Measurements from ENCODE around the gene CBX5. TPM values are rescaled to one million over a fixed set of nuclear protein-coding genes. Genes with fewer than 3 reads are reported as not detected.

Gene CBX5
- total and polyA plus RNA-seq, 10 of the 15 experiments (the other 5 are each of a cell fraction or from before 2014, with no cell fraction given) = 46.7 to 138 (median 74.6) TPM

DNA sequence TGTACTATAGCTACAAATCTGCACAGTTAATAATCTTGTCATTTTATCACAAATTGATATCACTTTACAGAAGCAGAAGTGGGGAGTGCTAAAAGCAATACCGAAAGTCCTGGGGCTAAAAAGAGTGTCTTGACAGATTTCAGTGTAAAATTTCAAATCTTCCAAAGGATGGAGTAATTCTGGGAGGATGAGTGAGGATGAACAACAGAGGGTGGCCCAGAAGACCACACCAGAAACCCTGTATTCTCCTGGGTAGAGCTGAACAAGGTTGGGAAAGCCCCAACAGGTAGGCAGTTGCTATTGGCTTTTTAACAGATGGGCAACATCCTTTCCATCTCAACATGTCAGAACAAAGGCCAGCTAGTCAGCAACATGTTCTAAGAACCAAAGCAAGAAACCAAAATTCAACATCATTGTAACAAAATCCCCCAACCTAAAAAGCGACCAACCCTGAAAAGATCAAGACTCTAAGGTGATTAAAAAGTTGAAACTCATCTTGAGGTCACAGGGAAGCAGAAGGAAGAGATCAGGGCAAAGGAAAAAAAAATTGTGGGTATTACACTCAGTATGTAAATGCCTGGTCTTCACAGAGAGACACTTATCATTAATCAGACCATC is 38.8 kb downstream of the CBX5 start:
- H3K9ac ChIP-seq (ENCODE audit: control insufficient read depth, insufficient read depth, low read length) = peak overlapping the region; percentile 39
- H3K4me3 ChIP-seq = no peak overlapping the region
- peak overlapping the region; percentile 34; the same call in 1 of the 2 replicates for H3K4me2 ChIP-seq (ENCODE audit: control insufficient read depth, insufficient read depth)
- intact Hi-C loops (cut with micrococcal nuclease; ENCODE audit: unreplicated experiment) (no loop called here), in situ Hi-C loops (cut with MboI) (no loop called here)
- H3K27ac ChIP-seq (ENCODE audit: control insufficient read depth, insufficient read depth) = peak overlapping the region; percentile 45
- no peaks in the 10 kb centered on the region for H3K9me3 ChIP-seq (replicated peaks; ENCODE audit: control insufficient read depth, insufficient read depth, low read length)
- ATAC-seq (peak; percentile 95), DNase-seq (ENCODE audit: low read depth, low spot score) (peak; percentile 80), FAIRE-seq (peak; percentile 54)
- peaks cover 0 to 23% of the 10 kb centered on the region in 2 experiments; a peak in 3 of 4 replicates for H3K36me3 ChIP-seq (ENCODE audit: control insufficient read depth in 2 of 2, insufficient read depth in 2 of 2, low read length in 1 of 2)
- ChIA-PET POLR2A (interaction anchor here (0.7 to 3.3 kb wide), 12 partner anchors 11 to 121 kb away, joined by 3 to 19 read pairs (median 4); partner anchors contain the start of genes CBX5, COPZ1 and HNRNPA1), CTCF (interaction anchor here (0.6 to 7.3 kb wide), 20 partner anchors 10 to 202 kb away, joined by 3 to 77 read pairs (median 4); partner anchors contain the start of gene COPZ1), SMC1A (ENCODE audit: uncharacterized antibody, unreplicated experiment) (interaction anchor here (0.8 to 4.8 kb wide), 18 partner anchors 10 to 199 kb away, joined by 3 to 25 read pairs (median 4); partner anchors contain the start of genes CBX5 and COPZ1), RAD21 (ENCODE audit: unreplicated experiment) (interaction anchor here (1.0 to 3.2 kb wide), 8 partner anchors 11 to 128 kb away, joined by 3 to 14 read pairs (median 4); partner anchors contain the start of gene COPZ1)
- 2% methylated on average over 2 of the region's 2 CpGs for WGBS (ENCODE audit: insufficient coverage, insufficient replicate concordance, low lambda C conversion rate, missing lambda C conversion rate)
- H3K27me3 ChIP-seq (replicated peaks in 1 of 2; ENCODE audit: control insufficient read depth in 2 of 2, insufficient read depth in 2 of 2, low read length in 1 of 2) = no peaks in the 10 kb centered on the region
- peaks cover 16% of the 10 kb centered on the region for H3K4me1 ChIP-seq (ENCODE audit: control insufficient read depth, insufficient read depth, low read length)
- no peaks in the 10 kb centered on the region for H3K79me2 ChIP-seq (ENCODE audit: control insufficient read depth, insufficient read depth, low read length)
- no TSS peak for BruUV-seq (replicated peaks)
- H2AFZ ChIP-seq (ENCODE audit: control insufficient read depth, low read depth, low read length) = no peak overlapping the region; the same call in 1 of the 2 replicates
- no peaks in the 10 kb centered on the region for H4K20me1 ChIP-seq (ENCODE audit: control insufficient read depth, insufficient read depth)
- 0 out of 2 replicates have a peak, but pooled peaks have one; percentile 16 for TF ChIP-seq PAX5 (IDR thresholded peaks at IDR 0.05; ENCODE audit: borderline replicate concordance, low read depth, low read length)
- TF ChIP-seq MEF2B (IDR thresholded peaks at IDR 0.05; ENCODE audit: partially characterized antibody, poor library complexity, severe bottlenecking) = peak; percentile 54
- TF ChIP-seq MYC (IDR thresholded peaks at IDR 0.05; ENCODE audit: insufficient read depth, insufficient read length, insufficient replicate concordance, low read length, severe bottlenecking) = no peak
- TF ChIP-seq EED (IDR thresholded peaks at IDR 0.05; ENCODE audit: low read depth) = peak; percentile 83
- TF ChIP-seq, protein P1, sequence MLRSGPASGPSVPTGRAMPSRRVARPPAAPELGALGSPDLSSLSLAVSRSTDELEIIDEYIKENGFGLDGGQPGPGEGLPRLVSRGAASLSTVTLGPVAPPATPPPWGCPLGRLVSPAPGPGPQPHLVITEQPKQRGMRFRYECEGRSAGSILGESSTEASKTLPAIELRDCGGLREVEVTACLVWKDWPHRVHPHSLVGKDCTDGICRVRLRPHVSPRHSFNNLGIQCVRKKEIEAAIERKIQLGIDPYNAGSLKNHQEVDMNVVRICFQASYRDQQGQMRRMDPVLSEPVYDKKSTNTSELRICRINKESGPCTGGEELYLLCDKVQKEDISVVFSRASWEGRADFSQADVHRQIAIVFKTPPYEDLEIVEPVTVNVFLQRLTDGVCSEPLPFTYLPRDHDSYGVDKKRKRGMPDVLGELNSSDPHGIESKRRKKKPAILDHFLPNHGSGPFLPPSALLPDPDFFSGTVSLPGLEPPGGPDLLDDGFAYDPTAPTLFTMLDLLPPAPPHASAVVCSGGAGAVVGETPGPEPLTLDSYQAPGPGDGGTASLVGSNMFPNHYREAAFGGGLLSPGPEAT (IDR thresholded peaks at IDR 0.05; ENCODE audit: low read depth) = peak; percentile 71; the same call in 1 of the 2 replicates
- TF ChIP-seq, protein P2, sequence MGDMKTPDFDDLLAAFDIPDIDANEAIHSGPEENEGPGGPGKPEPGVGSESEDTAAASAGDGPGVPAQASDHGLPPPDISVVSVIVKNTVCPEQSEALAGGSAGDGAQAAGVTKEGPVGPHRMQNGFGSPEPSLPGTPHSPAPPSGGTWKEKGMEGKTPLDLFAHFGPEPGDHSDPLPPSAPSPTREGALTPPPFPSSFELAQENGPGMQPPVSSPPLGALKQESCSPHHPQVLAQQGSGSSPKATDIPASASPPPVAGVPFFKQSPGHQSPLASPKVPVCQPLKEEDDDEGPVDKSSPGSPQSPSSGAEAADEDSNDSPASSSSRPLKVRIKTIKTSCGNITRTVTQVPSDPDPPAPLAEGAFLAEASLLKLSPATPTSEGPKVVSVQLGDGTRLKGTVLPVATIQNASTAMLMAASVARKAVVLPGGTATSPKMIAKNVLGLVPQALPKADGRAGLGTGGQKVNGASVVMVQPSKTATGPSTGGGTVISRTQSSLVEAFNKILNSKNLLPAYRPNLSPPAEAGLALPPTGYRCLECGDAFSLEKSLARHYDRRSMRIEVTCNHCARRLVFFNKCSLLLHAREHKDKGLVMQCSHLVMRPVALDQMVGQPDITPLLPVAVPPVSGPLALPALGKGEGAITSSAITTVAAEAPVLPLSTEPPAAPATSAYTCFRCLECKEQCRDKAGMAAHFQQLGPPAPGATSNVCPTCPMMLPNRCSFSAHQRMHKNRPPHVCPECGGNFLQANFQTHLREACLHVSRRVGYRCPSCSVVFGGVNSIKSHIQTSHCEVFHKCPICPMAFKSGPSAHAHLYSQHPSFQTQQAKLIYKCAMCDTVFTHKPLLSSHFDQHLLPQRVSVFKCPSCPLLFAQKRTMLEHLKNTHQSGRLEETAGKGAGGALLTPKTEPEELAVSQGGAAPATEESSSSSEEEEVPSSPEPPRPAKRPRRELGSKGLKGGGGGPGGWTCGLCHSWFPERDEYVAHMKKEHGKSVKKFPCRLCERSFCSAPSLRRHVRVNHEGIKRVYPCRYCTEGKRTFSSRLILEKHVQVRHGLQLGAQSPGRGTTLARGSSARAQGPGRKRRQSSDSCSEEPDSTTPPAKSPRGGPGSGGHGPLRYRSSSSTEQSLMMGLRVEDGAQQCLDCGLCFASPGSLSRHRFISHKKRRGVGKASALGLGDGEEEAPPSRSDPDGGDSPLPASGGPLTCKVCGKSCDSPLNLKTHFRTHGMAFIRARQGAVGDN (IDR thresholded peaks at IDR 0.05) = no peak; the same call in 1 of the 2 replicates
- TF ChIP-seq, protein P3, sequence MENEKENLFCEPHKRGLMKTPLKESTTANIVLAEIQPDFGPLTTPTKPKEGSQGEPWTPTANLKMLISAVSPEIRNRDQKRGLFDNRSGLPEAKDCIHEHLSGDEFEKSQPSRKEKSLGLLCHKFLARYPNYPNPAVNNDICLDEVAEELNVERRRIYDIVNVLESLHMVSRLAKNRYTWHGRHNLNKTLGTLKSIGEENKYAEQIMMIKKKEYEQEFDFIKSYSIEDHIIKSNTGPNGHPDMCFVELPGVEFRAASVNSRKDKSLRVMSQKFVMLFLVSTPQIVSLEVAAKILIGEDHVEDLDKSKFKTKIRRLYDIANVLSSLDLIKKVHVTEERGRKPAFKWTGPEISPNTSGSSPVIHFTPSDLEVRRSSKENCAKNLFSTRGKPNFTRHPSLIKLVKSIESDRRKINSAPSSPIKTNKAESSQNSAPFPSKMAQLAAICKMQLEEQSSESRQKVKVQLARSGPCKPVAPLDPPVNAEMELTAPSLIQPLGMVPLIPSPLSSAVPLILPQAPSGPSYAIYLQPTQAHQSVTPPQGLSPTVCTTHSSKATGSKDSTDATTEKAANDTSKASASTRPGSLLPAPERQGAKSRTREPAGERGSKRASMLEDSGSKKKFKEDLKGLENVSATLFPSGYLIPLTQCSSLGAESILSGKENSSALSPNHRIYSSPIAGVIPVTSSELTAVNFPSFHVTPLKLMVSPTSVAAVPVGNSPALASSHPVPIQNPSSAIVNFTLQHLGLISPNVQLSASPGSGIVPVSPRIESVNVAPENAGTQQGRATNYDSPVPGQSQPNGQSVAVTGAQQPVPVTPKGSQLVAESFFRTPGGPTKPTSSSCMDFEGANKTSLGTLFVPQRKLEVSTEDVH (IDR thresholded peaks at IDR 0.05; ENCODE audit: low read depth, partially characterized antibody) = no peak
- TF ChIP-seq KDM1A (IDR thresholded peaks at IDR 0.05; ENCODE audit: borderline replicate concordance) = no peak
- TF ChIP-seq RUNX3 (IDR thresholded peaks at IDR 0.05; ENCODE audit: low read length) = peak; percentile 73; the same call in 1 of the 2 replicates
- TF ChIP-seq SUZ12 (IDR thresholded peaks at IDR 0.05; ENCODE audit: unreplicated experiment) = no peak
- TF ChIP-seq SPI1 (IDR thresholded peaks at IDR 0.05; ENCODE audit: borderline replicate concordance, insufficient read depth, low read depth, low read length) = peak; percentile 93
- TF ChIP-seq CBFB (IDR thresholded peaks at IDR 0.05; ENCODE audit: low read depth) = no peak
- 0 out of 2 replicates have a peak, but pooled peaks have one; percentile 9 for TF ChIP-seq TCF3 (IDR thresholded peaks at IDR 0.05; ENCODE audit: borderline replicate concordance, insufficient read depth, low read depth, low read length)

All from GM12878 (cell line).